Spleen (tissue), 11 donors: ENCODE data around the gene TENM3. TPM values are rescaled to one million over a fixed set of nuclear protein-coding genes. Genes with fewer than 3 reads are reported as not detected.

Experiments
- DNase-seq: peaks from one replicate; pipeline ENCODE4 v3.0.0-alpha.2; 2020
- H3K27ac ChIP-seq, 8 donors: fragments of 200-600 bp; sonication (generic) in 7 of 8; 1 replicate in 4 of 8; 2 replicates in 4 of 8; pipeline versions ENCODE4 v1.5.0 to v1.8.0; 2016 to 2021; ENCODE audit warnings: inconsistent platforms in 4 of 8, mild to moderate bottlenecking in 4 of 8, moderate library complexity in 1 of 8
- H3K27me3 ChIP-seq, 7 donors: fragments of 200-600 bp; sonication (generic) in 6 of 7; replicated peaks in 1 of 7; 1 replicate in 4 of 7; 2 replicates in 3 of 7; pipeline versions ENCODE4 v1.5.0 to v1.8.0; 2016 to 2021; ENCODE audit warnings: inconsistent platforms in 3 of 7, mild to moderate bottlenecking in 1 of 7
- H3K36me3 ChIP-seq, 6 donors: fragments of 200-600 bp; sonication (generic) in 5 of 6; 1 replicate in 4 of 6; 2 replicates in 2 of 6; pipeline versions ENCODE4 v1.5.0 to v1.8.0; 2016 to 2021; ENCODE audit warnings: inconsistent platforms in 2 of 6
- H3K4me1 ChIP-seq, 6 donors: fragments of 200-600 bp; sonication (generic) in 5 of 6; 1 replicate in 3 of 6; 2 replicates in 3 of 6; pipeline versions ENCODE4 v1.5.0 to v1.8.0; 2016 to 2021; ENCODE audit warnings: inconsistent platforms in 3 of 6
- H3K4me3 ChIP-seq, 8 donors: fragments of 200-600 bp; sonication (generic) in 7 of 8; 1 replicate in 4 of 8; 2 replicates in 4 of 8; pipeline versions ENCODE4 v1.5.0 to v1.8.0; 2016 to 2021; ENCODE audit warnings: inconsistent platforms in 4 of 8, mild to moderate bottlenecking in 4 of 8, moderate library complexity in 2 of 8
- H3K9me3 ChIP-seq, 8 donors: fragments of 200-600 bp; sonication (generic) in 7 of 8; 1 replicate in 4 of 8; 2 replicates in 4 of 8; pipeline versions ENCODE4 v1.5.0 to v1.8.0; 2016 to 2021; ENCODE audit warnings: inconsistent platforms in 4 of 8
- POLR2A ChIP-seq, 3 donors: fragments of 450-650 bp; IDR thresholded peaks; one replicate each; pipeline ENCODE4 v1.5.1; 2017; ENCODE audit warnings: antibody characterized with exemption in 3 of 3, mild to moderate bottlenecking in 1 of 3
- POLR2AphosphoS5 ChIP-seq, 3 donors: sonication (generic); formaldehyde crosslinking; IDR thresholded peaks; one replicate each; pipeline ENCODE4 v1.5.1; 2017; ENCODE audit warnings: antibody characterized with exemption in 3 of 3
- WGBS, 5 donors: extraction: QIAGEN DNeasy Blood & Tissue Kit in 3 of 5; methylation state at CpG; one replicate each; pipeline versions ENCODE4 v1.1.5 to v1.1.7; 2013 to 2018; 5-methylcytosine and 5-hydroxymethylcytosine counted together
- intact Hi-C: fragments of 100-400 bp; cut with DNase I; formaldehyde crosslinking; loops from one replicate; pipeline ENCODE4 v1.15.0; 2023; ENCODE audit warnings: low total_unique reads
- polyA plus RNA-seq, 3 donors: library from polyadenylated mRNA; stranded (reverse); fragments of 200-250 nt; gene quantifications; one replicate each; pipeline ENCODE4 v1.2.1, GENCODE V29; 2013
- total RNA-seq, 7 donors: library from RNA; depleted of rRNA in 3 of 7; stranded (reverse); fragments of >200 nt in 3 of 7; fragmentation: NEBNext Ultra II Directional in 4 of 7; extraction: Animal tissue kit (Norgen Biotek cat#: 25700) in 4 of 7; gene quantifications; one replicate each; pipeline versions ENCODE4 v1.1.0 to v1.2.1, GENCODE V29; 2016 to 2021
- TF ChIP-seq, protein P1 (sequence below), 11 experiments: fragments of 200-600 bp in 7 of 11; fragments of 450-650 bp in 4 of 11; sonication (generic) in 4 of 11; IDR thresholded peaks in 8 of 11; conservative IDR thresholded peaks in 3 of 11; 1 replicate in 7 of 11; 2 replicates in 4 of 11; pipeline versions ENCODE4 v1.4.0 to v1.8.0; 2016 to 2021; ENCODE audit warnings: antibody characterized with exemption in 11 of 11, inconsistent platforms in 4 of 11, mild to moderate bottlenecking in 1 of 11
- donor health status: healthy with polysubstance abuse.
- donor health status: DM: no; HTN: no; CAD: no; lungs with moderate emphysema.
- donor health status: DM: no; HTN: no; CAD: no.
- donor health status: Bipolar disorder and iron deficiency.
- donor health status: healthy.
- donor health status: DM: no; HTN: no; CAD: no.
- donor health status: DM: yes; HTN: yes; CAD: no.

The TENM3 gene
- total and polyA plus RNA-seq, 10 donors, result 0.37 to 45.6 (median 17.7) TPM

DNA sequence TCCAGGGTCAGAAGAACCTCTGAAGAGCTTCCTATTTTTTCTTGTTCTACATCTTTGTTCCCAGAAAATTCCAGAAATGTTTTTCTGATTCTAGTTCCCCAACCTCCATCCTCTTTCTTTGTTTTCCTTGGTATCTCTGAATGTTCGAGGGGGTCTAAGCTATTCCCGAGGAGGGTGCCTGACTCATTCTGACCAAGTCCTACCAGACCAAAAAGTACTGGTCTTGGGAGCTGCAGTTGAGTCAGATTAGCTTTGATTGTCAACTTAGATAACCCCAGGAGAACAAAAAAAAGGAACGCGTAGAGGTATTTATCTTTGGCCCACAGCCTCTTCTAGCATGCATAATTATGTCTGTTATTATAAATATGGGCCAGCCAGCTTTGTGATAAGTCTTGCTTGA lies 12.1 kb upstream of the TENM3 start:
- H3K27me3 ChIP-seq, result no peaks in the 10 kb centered on the region
- no peak for TF ChIP-seq POLR2A (IDR thresholded peaks at IDR 0.05)
- TF ChIP-seq, protein P1, sequence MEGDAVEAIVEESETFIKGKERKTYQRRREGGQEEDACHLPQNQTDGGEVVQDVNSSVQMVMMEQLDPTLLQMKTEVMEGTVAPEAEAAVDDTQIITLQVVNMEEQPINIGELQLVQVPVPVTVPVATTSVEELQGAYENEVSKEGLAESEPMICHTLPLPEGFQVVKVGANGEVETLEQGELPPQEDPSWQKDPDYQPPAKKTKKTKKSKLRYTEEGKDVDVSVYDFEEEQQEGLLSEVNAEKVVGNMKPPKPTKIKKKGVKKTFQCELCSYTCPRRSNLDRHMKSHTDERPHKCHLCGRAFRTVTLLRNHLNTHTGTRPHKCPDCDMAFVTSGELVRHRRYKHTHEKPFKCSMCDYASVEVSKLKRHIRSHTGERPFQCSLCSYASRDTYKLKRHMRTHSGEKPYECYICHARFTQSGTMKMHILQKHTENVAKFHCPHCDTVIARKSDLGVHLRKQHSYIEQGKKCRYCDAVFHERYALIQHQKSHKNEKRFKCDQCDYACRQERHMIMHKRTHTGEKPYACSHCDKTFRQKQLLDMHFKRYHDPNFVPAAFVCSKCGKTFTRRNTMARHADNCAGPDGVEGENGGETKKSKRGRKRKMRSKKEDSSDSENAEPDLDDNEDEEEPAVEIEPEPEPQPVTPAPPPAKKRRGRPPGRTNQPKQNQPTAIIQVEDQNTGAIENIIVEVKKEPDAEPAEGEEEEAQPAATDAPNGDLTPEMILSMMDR (IDR thresholded peaks at IDR 0.05 in 8 of 11, conservative IDR thresholded peaks at IDR 0.05 in 3 of 11), result no peak
- intact Hi-C loops, result no loop called here

DNA sequence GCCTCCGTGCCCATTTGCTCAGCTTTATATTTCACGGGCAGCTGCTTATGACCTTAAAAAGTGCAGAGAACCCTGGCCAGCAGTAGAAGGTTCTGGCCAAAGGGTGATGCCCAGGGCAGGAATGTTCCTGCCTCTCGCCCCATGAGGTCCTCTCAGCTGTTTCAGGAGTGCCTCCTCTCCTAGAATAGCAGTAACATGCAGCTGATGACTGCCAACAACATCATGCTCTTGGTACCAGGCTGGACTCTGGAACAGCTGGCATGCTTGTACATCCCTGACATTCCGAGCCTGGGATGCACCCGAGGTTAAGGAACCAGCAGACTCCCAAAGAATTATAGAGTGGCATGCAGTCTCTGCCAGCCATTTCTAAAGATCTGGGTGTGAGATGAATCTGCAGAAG lies 11.7 kb upstream of the TENM3 start:
- no peaks in the 10 kb centered on the region for H3K9me3 ChIP-seq
- no peaks in the 10 kb centered on the region for H3K4me1 ChIP-seq
- TF ChIP-seq POLR2A (IDR thresholded peaks at IDR 0.05) (no peak), POLR2AphosphoS5 (IDR thresholded peaks at IDR 0.05) (no peak)
- TF ChIP-seq, protein P1 (IDR thresholded peaks at IDR 0.05 in 8 of 11, conservative IDR thresholded peaks at IDR 0.05 in 3 of 11), result no peak
- DNase-seq, result no peak
- WGBS, 5 donors, result 71 to 81% (median 77%) methylated on average over 5 of the region's 5 CpGs
- intact Hi-C loops, result no loop called here
- H3K36me3 ChIP-seq, result no peaks in the 10 kb centered on the region
- no peaks in the 10 kb centered on the region for H3K27me3 ChIP-seq
- no peak overlapping the region for H3K27ac ChIP-seq
- H3K4me3 ChIP-seq, result no peak overlapping the region

More for the DNA sequence above, 12.1 kb upstream of the TENM3 start:
- H3K4me3 ChIP-seq, result no peak overlapping the region
- 83 to 89% (median 85%) methylated on average over 4 of the region's 4 CpGs for WGBS, 5 donors
- H3K4me1 ChIP-seq, result no peaks in the 10 kb centered on the region
- H3K27ac ChIP-seq, result no peak overlapping the region
- no peaks in the 10 kb centered on the region for H3K9me3 ChIP-seq
- no peak for DNase-seq
- H3K36me3 ChIP-seq, result no peaks in the 10 kb centered on the region

GRCh38 chr4:182233310-182234090 lies 9.7 kb upstream of the TENM3 start:
- intact Hi-C loops, result no loop called here
- WGBS, 5 donors, result 85 to 91% (median 87%) methylated on average over 12 of the region's 12 CpGs

More at GRCh38 chr4:182233310-182234090, 9.7 kb upstream of the TENM3 start:
- no peaks in the 10 kb centered on the region for H3K36me3 ChIP-seq
- no peaks in the 10 kb centered on the region for H3K4me1 ChIP-seq
- H3K27me3 ChIP-seq, result no peaks in the 10 kb centered on the region
- no peak overlapping the region for H3K27ac ChIP-seq
- no peak for DNase-seq
- no peak overlapping the region for H3K4me3 ChIP-seq
- peaks cover 0 to 3% (median 0%) of the 10 kb centered on the region in 8 donors for H3K9me3 ChIP-seq
- TF ChIP-seq POLR2A (IDR thresholded peaks at IDR 0.05) (no peak), POLR2AphosphoS5 (IDR thresholded peaks at IDR 0.05) (no peak)
- TF ChIP-seq, protein P1 (IDR thresholded peaks at IDR 0.05 in 8 of 11, conservative IDR thresholded peaks at IDR 0.05 in 3 of 11), result no peak
